Astrocyte (in vitro differentiated cells and primary cell): Measurements from ENCODE around the gene SLC25A5.

ENCODE experiments used
- CTCF ChIP-seq: IDR thresholded peaks from 2 replicates; pipeline ENCODE4 v1.5.1; 2011; ENCODE audit warnings: low read depth, mild to moderate bottlenecking, inconsistent platforms, low read length, moderate library complexity; ENCODE audit not compliant: insufficient read depth
- EZH2 ChIP-seq: IDR thresholded peaks from 2 replicates; pipeline ENCODE4 v1.6.1; 2012; ENCODE audit warnings: mild to moderate bottlenecking, low read length, inconsistent platforms; ENCODE audit not compliant: insufficient read depth

GRCh38 chrX:119477812-119478232 is 9.6 kb downstream of the SLC25A5 start:
- TF ChIP-seq CTCF (no peak), EZH2 (no peak)
